HG03025 (cell line): ENCODE results near the gene ETV6.

Source experiments
- ATAC-seq: cut with Tn5 transposase; IDR thresholded peaks from one replicate; pipeline ENCODE4 v1.9.1; 2021; ENCODE audit warnings: mild to moderate bottlenecking, moderate library complexity; ENCODE audit not compliant: unreplicated experiment, low FRiP score

ETV6 gene

GRCh38 chr12:11794751-11795150, 145.3 kb downstream of the ETV6 start:
- no peak for ATAC-seq

GRCh38 chr12:11795192-11795912, 145.9 kb downstream of the ETV6 start:
- no peak for ATAC-seq

GRCh38 chr12:11795913-11796459, 146.5 kb downstream of the ETV6 start:
- ATAC-seq, result no peak

GRCh38 chr12:11797317-11797913, 147.9 kb downstream of the ETV6 start:
- no peak for ATAC-seq

GRCh38 chr12:11798006-11798708, 148.7 kb downstream of the ETV6 start:
- ATAC-seq, result no peak

GRCh38 chr12:11798856-11799501, 149.5 kb downstream of the ETV6 start:
- ATAC-seq, result no peak

GRCh38 chr12:11799502-11799873, 150.0 kb downstream of the ETV6 start:
- ATAC-seq, result no peak

GRCh38 chr12:11801643-11802042, 152.2 kb downstream of the ETV6 start:
- ATAC-seq, result no peak

- ATAC-seq, result no peak
Observed at GRCh38 chr12:11804130-11804529, 154.7 kb downstream of the ETV6 start.

GRCh38 chr12:11805043-11805442, 155.6 kb downstream of the ETV6 start:
- ATAC-seq, result no peak

- no peak for ATAC-seq
Observed at GRCh38 chr12:11805680-11806079, 156.2 kb downstream of the ETV6 start.

GRCh38 chr12:11807458-11807857, 158.0 kb downstream of the ETV6 start:
- no peak for ATAC-seq

- ATAC-seq, result no peak
Observed at GRCh38 chr12:11808931-11809330, 159.5 kb downstream of the ETV6 start.

GRCh38 chr12:11810206-11810545, 160.7 kb downstream of the ETV6 start:
- ATAC-seq, result no peak

- no peak for ATAC-seq
Observed at GRCh38 chr12:11811008-11811407, 161.5 kb downstream of the ETV6 start.

- peak; percentile 23 for ATAC-seq
Observed at GRCh38 chr12:11812241-11812585, 162.7 kb downstream of the ETV6 start.

GRCh38 chr12:11812586-11813437, 163.3 kb downstream of the ETV6 start:
- ATAC-seq, result peak; percentile 81

- no peak for ATAC-seq
Observed at GRCh38 chr12:11813438-11813813, 164.0 kb downstream of the ETV6 start.

GRCh38 chr12:11814374-11814773, 164.9 kb downstream of the ETV6 start:
- ATAC-seq, result no peak

- ATAC-seq, result no peak
Observed at GRCh38 chr12:11815397-11815796, 165.9 kb downstream of the ETV6 start.
